NCI-H2196 (cell line): ENCODE results near the gene CCDC78.

Experiments used
- DNase-seq: peaks from one replicate; lab custom pipeline; 2025; ENCODE audit not compliant: unreplicated experiment; lab: John Stamatoyannopoulos, UW

CCDC78 gene

DNA sequence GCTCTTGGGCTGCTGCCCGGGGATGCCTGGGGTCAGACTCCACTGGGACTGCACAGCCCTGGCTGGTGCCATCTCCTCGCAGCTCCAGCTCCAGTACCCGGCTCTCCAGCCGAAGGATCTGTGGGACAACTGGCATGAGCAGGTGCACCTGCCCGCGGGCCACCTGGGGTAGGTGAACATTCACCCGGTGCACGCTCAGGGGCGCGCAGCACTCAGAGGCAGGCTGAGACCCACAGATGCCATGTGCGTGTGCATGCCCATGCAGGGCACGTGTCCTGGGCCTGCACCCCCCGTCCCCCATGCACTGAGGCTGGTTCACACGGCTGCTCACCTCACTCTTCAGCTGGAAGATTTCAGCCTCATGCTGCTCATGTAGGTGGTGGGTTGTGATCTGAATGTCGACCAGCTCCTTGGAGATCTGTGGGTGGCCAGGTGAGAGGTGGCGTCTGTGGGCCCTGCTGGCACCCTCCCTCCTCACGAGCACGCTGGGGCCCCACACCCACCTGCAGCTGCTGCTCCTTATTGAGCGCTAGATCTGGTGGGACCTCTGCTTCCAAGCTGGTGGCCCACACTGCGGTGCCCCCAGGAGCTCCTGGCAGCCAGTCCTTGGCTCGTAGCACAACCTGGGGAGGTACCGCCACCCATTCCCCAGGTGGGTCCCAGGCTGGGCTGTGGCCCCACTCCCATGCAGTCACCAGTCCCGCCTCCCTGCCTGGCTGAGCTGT lies 618 bp downstream of the CCDC78 start:
- DNase-seq: no peak

DNA sequence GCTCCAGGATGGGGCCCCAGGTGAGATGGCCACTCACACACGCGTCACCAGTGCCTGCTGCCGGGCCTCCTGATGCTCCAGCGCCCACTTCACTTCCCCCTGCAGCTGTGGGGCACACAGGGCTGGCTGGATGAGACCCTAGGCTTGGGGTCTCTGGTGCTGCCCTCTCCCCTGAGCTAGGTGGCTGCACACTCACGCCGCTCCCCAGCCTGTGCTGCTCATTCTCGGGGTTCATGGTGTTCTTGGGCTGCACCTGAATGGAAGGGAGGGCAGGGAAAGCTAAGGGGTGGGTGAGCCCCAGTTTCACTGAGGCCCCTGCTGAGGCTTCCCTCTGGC lies 1.2 kb downstream of the CCDC78 start:
- DNase-seq: no peak

DNA sequence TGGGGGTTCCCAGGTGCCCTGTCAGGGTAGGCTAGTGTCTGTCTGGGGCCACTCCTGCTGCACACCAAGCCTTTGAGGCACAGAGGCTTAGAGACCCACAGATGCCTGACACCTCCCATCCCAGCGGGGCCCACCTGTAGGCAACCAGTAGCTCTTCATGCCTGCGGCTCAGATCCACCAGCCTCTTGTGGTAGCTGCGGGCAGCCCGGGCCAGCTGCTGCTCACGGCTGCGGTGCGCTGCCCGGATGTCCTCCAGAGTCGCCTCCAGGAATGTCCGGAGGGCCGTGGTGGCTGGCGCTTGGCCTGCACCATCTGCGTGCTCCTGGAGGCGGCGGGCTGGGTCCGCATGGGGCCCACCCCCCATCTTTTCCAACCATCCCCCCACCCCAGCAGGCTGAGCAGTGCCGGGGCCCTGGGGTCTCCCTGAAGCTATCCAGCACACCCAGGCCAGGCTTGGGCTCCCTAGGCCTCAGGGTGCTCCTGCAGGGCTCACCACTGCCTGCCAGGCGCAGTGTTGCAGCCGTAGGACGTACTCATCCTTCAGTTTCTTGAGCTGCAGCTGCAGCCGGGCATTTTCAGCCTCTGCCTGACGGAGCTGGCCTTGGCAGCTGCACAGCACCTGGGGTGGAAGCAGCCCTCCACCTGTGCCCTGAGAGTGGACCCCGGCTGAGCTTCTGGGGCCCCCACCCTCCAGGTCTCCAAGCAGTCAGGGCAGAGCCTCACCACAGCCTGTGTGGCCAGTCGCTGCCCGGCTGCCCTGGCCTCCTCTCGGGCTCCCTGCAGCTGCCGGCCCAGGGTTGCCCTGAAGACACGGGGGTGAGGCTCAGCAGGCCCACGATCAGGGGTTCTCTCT lies 1.8 kb downstream of the CCDC78 start:
- DNase-seq: no peak

DNA sequence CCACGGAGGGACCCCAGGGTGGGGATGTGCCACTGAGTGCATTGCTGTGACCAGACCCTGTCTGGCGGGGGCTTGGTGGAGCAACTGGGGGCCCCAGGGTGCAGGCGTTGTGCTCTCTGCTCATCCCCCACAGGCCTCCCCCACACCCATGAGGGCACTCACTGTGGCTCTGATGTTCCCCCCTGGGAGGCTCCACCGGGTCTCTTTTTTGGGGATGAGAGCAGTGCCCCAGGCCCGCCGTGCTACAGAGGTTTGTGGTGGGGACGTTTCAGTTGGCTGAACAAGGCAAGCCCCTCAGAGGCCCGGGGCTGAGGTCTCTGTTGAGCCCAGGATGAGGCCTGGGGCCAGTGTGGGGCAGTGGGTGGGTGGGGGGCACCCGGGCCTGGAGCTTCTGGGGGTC lies 2.5 kb downstream of the CCDC78 start:
- DNase-seq: no peak

DNA sequence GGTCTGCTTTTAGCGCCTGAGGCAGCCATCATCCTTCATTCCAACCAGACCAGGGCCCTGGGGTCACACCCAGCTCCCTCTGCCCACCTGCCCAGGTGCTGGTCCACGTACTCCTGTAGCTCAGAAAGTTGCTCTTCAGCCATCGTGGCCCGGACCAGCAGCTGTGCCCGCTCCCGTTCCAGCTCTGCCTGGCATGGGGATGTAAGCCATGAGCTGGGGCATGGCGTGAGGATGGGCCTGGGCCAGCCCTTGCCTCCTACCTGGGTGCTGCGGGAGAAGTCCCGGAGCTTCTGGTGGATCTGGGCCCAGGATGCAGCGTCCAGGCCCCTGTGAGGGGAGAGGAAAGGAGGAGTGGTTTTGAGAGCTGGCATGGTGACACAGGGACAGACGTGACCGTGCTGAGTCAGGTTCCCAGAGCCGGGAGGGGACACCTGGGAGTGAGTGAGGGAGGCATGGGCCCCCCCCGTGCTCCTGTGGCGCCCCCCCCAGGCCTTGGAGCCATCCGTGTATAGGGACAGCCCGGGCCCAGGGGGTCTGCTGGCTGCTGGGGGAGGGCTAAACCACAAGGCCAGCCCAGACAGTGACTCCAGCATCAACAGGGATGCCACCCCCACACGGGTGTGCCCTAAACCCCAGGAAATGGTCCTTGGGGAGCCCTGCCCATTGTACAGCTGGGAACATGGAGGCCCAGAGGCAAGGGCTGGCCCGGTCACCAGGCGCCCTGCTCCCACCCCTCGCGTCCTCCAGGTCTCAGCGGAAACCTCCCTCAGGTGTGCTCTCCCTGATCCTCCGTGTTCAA lies 3.2 kb downstream of the CCDC78 start:
- DNase-seq: no peak

DNA sequence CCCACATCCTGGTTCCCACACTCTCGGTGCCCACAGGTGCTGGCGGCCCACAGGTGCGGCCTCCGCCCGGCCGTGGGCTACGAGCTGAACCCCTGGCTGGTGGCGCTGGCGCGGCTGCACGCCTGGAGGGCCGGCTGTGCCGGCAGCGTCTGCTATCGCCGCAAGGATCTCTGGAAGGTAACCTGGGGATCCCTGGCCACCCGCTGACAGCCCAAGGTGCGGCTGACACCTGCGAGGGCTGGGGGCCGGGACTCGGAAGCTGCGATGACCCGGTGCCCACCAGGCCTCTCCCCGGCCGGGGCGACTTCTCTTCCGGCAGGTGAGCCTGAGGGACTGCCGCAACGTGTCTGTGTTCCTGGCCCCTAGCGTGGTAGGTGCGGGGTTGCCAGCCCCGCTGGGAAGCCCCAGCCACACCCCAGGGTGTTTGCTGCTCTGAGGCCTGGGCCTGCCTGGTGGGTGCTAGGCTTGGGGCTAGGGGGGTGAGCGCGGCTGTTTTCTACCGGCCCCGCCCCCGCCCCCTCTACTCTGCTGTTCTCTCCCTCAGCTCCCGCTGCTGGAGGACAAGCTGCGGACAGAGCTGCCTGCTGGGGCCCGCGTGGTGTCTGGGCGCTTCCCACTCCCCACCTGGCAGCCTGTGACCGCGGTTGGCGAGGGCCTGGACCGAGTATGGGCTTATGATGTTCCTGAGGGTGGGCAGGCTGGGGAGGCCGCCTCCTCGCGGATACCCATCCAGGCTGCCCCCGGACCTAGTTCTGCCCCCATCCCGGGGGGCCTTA lies 4.3 kb downstream of the CCDC78 start:
- DNase-seq: no peak

DNA sequence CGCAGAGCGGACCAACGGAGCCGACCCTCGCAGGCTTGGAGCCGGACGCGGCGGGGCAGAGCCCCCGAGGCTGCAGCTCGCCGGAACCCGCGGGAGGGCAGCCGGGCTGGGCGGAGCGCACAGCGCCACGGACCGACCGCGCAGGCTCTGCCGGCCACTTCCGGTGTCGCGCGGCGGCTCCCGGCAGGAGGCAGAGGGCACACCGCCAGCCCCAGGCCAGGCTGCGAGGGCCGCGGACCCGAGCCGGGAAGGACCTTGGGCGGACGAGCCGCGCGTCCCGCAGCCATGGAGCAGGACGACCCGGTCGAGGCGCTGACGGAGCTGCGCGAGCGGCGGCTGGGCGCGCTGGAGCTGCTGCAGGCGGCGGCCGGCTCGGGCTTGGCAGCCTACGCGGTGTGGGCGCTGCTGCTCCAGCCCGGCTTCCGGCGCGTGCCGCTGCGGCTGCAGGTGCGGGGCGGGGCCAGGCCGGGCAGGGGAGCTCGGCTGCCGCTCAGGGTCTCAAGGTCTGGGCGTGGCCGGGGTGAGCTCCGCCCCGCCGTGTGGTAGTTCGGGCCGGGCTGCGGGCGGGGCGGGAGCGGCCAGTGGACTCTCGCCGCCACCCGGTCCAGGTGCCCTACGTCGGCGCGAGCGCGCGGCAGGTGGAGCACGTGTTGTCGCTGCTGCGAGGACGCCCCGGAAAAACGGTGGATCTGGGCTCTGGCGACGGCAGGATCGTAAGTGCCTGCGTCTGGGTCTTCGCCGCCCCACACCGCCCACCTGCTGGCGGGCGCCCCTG lies 5.1 kb downstream of the CCDC78 start, which contains the start of gene ANTKMT:
Gene ANTKMT (plus strand): TSS at position 157 of the 775 bp plus-strand sequence. CDS start 129 bp downstream, at position 286.
- DNase-seq: peak; percentile 97

DNA sequence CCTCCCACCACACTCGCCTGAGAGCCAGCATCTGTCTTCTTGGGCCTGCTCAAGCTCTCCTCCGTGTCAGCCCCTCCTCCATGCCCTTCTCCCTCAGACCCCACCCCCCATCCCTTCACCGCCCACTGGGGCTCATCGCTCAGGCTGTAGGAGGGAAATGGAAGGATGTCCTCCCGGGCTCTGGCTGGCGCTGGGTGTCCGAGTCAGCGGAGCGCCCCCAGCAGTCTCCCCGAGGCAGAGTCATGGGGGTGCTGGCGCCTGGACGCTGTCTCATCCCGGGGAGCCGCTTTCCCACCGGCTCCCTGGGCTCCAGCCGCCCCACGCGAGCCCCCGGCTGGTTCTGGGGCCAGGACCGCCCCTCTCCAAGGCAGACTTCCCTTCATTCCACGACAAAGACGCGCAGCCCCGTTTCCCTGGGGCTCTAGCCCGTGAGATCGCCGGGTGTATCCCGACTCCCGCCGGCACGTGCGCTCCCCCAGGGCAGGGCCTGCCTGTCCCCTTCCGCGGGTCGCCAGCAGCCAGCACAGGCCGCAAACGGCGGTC lies 5.7 kb downstream of the CCDC78 start:
- peak; percentile 75 for DNase-seq

DNA sequence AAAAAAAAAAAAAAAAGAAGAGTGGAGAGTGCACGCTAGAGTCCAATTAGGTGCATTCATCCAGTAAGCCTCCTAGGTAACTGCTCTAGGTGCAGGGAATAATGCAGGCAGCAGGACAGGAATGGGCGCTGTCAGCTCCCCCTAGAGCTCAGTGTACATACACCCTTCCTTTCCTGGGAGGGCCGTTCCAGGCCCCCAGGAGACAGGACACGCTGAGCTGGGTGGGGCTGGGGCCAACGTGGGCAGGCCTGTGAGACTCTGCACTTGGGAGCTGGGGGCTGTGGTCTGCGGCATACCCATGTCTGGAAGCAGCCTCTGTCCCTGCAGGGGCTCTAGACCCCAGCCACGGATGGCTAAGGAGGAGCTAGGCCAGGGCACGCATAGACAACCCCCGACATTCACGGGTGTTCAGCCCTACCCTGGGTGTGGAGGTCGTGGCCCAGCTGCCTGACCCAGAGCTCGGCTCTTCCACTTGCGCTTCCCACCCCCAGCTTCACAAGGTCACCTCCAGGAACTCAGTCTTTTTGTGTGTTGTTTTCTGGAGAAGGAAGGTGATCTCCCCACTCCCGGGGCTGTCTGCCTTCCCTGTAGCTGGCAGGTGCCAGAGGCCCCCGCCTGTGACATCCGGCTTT lies 6.3 kb downstream of the CCDC78 start:
- DNase-seq: peak; percentile 33

DNA sequence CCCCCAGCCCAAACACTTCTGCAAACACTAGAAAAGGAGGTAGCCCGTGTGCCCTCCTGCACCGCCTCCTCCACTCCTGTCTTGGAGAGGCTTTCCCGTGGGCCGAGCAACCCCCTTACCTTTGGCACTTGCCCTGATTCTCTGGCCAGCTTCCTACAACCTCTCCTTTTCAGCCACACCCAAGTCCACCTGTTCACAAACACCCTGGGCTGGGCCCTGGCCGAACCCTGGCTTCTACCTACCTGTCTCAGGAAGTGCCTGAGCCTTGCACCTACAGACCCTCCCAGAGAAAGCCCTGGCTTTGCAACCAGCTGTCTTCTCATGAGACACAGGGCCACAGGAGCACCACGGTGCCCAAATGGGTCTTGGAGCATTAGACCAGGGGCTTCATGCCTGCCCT lies 7.3 kb downstream of the CCDC78 start:
- no peak for DNase-seq

DNA sequence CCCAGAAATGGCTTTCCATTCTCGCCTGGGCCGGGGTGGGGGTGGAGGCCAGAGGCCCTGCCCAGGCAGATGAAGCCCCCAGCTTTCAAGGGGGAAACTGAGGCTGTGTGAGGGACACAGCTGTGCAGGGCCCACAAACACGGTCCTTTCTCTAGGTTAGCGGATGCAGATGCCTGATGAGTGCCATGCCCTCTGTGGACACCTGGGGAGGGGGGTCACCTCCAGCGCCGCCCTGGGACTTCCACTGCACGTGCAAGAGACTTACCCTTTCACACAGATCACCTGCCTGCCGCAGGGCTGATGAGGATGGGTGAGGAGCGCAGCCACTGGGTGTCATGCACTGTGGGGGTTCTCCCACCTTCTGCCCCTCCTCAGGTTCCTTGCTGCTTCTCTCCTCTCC lies 7.9 kb downstream of the CCDC78 start:
- DNase-seq: no peak

DNA sequence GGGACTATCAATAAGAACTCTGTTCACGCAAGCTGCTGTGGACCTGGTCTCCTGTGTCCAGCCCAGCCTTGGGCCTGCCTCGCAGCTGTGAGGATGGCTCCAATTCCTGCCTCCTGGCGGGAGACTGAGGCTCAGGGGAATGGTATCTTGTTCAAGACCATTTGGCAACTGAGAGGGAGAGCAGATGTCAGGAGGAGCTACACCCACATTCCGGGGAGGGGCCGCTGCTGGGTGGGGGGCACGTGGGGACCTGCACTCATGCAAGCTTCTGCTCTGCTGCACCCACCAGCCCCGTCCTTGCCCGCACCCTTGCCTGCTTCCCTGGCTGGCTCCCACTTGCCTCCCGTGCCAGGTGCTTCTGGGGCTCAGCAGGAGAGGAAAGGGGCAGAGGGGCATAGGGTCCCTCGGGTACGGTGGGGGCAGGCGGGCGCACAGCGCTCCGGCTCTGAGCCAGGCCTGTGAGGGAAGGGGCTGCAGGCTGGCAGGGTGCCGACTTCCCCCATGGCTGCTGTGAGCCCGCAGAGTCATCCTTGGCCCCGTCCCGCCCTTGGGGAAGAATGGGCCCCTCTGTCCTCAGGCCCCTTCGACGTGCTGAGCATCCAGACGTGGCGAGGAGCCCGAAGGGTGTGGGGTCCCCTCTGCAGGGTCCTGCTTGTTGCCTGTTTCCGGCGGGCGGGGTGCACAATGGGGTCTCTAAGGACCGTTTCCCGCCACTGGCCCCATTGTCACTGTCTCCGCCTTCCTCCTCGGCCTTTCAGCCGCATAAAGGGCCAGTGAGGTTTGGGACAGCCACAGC lies 8.6 kb downstream of the CCDC78 start:
- DNase-seq: no peak

DNA sequence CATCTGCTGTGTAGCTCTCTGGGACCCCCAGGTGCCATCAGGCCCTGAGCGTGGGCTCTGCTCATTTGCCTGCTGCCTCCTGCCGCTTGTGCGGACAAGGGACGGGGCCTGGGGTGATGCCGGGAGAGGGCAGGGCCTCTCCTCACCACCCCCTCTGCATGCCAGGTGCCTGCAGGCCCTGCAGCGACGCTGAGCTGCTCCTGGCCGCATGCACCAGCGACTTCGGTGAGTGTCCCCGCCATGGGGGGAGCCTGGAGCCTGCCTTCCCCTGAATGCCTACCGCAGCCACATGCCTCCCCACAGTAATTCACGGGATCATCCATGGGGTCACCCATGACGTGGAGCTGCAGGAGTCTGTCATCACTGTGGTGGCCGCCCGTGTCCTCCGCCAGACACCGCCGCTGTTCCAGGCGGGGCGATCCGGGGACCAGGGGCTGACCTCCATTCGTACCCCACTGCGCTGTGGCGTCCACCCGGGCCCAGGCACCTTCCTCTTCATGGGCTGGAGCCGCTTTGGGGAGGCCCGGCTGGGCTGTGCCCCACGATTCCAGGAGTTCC lies 9.4 kb downstream of the CCDC78 start:
- DNase-seq: no peak

DNA sequence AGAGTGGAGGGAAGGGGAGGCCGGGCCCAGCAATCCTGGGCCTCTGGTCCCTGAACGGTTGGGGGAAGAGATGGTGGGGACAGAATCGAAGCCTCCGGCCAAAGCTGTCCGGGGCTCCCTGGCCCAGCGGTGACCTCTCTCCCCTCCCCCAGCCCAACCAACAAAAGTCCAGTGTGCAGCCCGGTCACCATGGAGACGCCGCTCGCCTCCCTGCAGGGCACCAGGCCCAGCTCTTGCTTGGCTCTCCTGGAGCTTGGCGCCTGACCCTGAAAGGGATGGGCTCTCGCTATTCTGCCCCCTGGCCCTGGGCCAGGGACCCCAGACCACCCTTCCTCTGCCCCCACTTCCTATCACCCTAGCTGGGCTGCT lies 10.1 kb downstream of the CCDC78 start:
- DNase-seq: peak; percentile 82

DNA sequence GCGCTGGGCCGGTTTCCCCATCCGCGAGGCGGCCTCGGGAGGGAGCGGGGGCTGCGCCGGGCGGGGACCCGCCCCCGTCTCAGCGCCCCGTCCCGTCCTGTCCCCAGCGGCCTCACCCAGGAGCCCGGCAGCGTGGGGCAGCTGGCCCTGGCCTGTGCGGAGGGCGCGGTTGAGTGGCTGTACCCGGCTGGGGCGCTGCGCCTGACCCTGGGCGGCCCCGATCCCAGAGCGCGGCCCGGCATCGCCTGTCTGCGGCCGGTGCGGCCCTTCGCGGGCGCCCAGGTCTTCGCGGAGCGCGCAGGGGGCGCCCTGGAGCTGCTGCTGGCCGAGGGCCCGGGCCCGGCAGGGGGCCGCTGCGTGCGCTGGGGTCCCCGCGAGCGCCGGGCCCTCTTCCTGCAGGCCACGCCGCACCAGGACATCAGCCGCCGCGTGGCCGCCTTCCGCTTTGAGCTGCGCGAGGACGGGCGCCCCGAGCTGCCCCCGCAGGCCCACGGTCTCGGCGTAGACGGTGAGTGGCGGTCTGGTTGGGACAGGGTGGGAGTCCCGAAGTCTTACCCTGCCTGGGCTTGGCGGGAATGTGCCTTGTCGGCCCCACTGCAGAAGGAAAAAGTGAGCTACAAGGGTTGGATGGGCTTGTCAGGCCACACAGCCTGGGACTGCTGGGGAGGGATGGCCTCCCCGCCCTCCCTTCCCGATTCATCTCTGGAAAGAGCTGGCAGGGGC lies 10.6 kb downstream of the CCDC78 start:
- DNase-seq: peak; percentile 38

DNA sequence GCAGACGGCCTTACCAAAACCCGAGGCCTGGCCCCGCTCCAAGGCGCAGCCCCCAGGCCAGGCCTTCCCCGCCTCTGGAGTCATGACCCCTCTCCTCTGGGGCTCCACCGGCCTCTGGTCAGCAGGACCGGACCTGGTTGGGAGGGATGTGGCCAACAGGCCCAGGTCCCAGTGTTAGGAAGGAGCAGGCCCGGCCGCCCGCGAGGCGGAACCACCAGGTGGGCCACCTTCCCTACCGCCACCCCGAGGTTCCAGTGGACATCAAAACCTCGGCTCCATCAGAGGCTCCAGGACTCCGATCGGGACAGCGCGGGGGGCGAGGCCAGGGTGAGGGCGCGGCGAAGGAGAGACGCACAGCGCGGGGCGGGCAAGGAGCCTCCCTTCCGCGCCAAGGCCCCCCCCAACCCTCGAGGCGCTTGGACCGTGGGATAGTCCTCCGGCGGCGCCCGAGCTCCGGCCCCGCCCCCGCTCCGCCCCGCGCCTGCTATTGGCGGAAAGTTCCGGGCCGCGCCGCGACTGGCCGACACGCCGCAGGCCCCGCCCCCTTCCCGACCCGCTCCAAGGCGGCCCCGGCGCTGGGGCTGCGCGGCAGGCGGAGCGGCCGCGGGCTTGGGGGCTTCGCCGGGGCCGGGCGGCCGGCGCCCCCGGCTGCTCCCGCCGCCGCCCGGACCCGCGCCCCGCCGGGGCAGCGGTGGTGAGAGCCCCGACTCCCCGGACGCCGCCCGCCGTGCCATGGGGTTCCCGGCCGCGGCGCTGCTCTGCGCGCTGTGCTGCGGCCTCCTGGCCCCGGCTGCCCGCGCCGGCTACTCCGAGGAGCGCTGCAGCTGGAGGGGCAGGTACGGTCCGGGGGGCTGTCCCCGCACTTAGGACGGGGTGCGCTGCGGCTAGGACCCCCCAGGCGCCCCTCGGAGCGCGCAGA lies 11.4 kb downstream of the CCDC78 start, which contains the start of gene METRN:
Gene METRN (plus strand): TSS at position 561 of the 919 bp plus-strand sequence. CDS start 172 bp downstream, at position 733.
- DNase-seq: peak; percentile 94
